ENCODE data around the gene XK. TPM values are rescaled to one million over a fixed set of nuclear protein-coding genes. Genes with fewer than 3 reads are reported as not detected.

Gene XK
- total RNA-seq, 1 donor from 2014 or later = 0.25 TPM

- no peaks in the 10 kb centered on the region for H3K36me3 Mint-ChIP-seq (ENCODE audit: low read depth, unreplicated experiment)
- FAIRE-seq (peak; percentile 37), DNase-seq (ENCODE audit: low read depth) (no peak)
- H3K27ac Mint-ChIP-seq (ENCODE audit: unreplicated experiment) = no peak overlapping the region
- Histone ChIP-seq H4K20me1 (ENCODE audit: insufficient read depth, low read length) (no peaks in the 10 kb centered on the region), H2AFZ (ENCODE audit: low read depth, low read length) (no peak overlapping the region), H3K27me3 (ENCODE audit: insufficient read depth, low read length) (no peaks in the 10 kb centered on the region), H3K79me2 (ENCODE audit: insufficient read depth, low read length) (no peaks in the 10 kb centered on the region), H3K4me3 (ENCODE audit: insufficient read depth, low read depth, low read length) (no peak overlapping the region), H3K9me3 (ENCODE audit: insufficient read depth, low read depth, low read length) (no peaks in the 10 kb centered on the region), H3K4me2 (ENCODE audit: low read length) (no peak overlapping the region), H3K27ac (ENCODE audit: low read depth, low read length) (no peak overlapping the region), H3K36me3 (ENCODE audit: insufficient read depth, low read length) (no peaks in the 10 kb centered on the region), H3K9ac (ENCODE audit: low read length) (no peak overlapping the region), H3K4me1 (ENCODE audit: insufficient read depth, low read length) (no peaks in the 10 kb centered on the region)
- H3K9me3 Mint-ChIP-seq (ENCODE audit: unreplicated experiment) = no peaks in the 10 kb centered on the region
- no peaks in the 10 kb centered on the region for H3K4me1 Mint-ChIP-seq (ENCODE audit: low read depth, unreplicated experiment)
- no peak overlapping the region for H3K4me3 Mint-ChIP-seq (ENCODE audit: unreplicated experiment)
- no peaks in the 10 kb centered on the region for H3K27me3 Mint-ChIP-seq (ENCODE audit: low read depth, unreplicated experiment)
- TF ChIP-seq CTCF (IDR thresholded peaks at IDR 0.05; ENCODE audit: insufficient read depth, low read depth, low read length) = no peak
- TF ChIP-seq EZH2 (IDR thresholded peaks at IDR 0.05; ENCODE audit: insufficient read depth, low read length) = no peak
Observed at GRCh38 chrX:37759878-37760418, 74.4 kb downstream of the XK start.

- H3K79me2 ChIP-seq (ENCODE audit: insufficient read depth, low read length) = no peaks in the 10 kb centered on the region
- H2AFZ ChIP-seq (ENCODE audit: low read depth, low read length) = no peak overlapping the region
- H3K27ac ChIP-seq (ENCODE audit: low read depth, low read length) = no peak overlapping the region
- H3K4me3 ChIP-seq (ENCODE audit: insufficient read depth, low read depth, low read length) = no peak overlapping the region
- H3K4me2 ChIP-seq (ENCODE audit: low read length) = no peak overlapping the region
- H3K27me3 Mint-ChIP-seq (ENCODE audit: low read depth, unreplicated experiment) = no peaks in the 10 kb centered on the region
- TF ChIP-seq EZH2 (IDR thresholded peaks at IDR 0.05; ENCODE audit: insufficient read depth, low read length) = no peak
- no peak for TF ChIP-seq CTCF (IDR thresholded peaks at IDR 0.05; ENCODE audit: insufficient read depth, low read depth, low read length)
- H3K9me3 ChIP-seq (ENCODE audit: insufficient read depth, low read depth, low read length) = no peaks in the 10 kb centered on the region
- H3K27me3 ChIP-seq (ENCODE audit: insufficient read depth, low read length) = no peaks in the 10 kb centered on the region
- no peaks in the 10 kb centered on the region for H3K4me1 Mint-ChIP-seq (ENCODE audit: low read depth, unreplicated experiment)
- H3K36me3 ChIP-seq (ENCODE audit: insufficient read depth, low read length) = no peaks in the 10 kb centered on the region
- H3K9me3 Mint-ChIP-seq (ENCODE audit: unreplicated experiment) = peaks cover under 1% of the 10 kb centered on the region
- no peaks in the 10 kb centered on the region for H4K20me1 ChIP-seq (ENCODE audit: insufficient read depth, low read length)
- no peaks in the 10 kb centered on the region for H3K4me1 ChIP-seq (ENCODE audit: insufficient read depth, low read length)
- no peak overlapping the region for H3K4me3 Mint-ChIP-seq (ENCODE audit: unreplicated experiment)
- H3K9ac ChIP-seq (ENCODE audit: low read length) = no peak overlapping the region
- H3K36me3 Mint-ChIP-seq (ENCODE audit: low read depth, unreplicated experiment) = no peaks in the 10 kb centered on the region
- H3K27ac Mint-ChIP-seq (ENCODE audit: unreplicated experiment) = no peak overlapping the region
- no peak for FAIRE-seq
- no peak for DNase-seq (ENCODE audit: low read depth)
Observed at GRCh38 chrX:37763400-37763799, 77.8 kb downstream of the XK start.

GRCh38 chrX:37765507-37765906, 79.9 kb downstream of the XK start:
- Mint-ChIP-seq H3K4me1 (ENCODE audit: low read depth, unreplicated experiment) (no peaks in the 10 kb centered on the region), H3K9me3 (ENCODE audit: unreplicated experiment) (peaks cover 6% of the 10 kb centered on the region), H3K27me3 (ENCODE audit: low read depth, unreplicated experiment) (no peaks in the 10 kb centered on the region), H3K27ac (ENCODE audit: unreplicated experiment) (no peak overlapping the region), H3K36me3 (ENCODE audit: low read depth, unreplicated experiment) (no peaks in the 10 kb centered on the region), H3K4me3 (ENCODE audit: unreplicated experiment) (no peak overlapping the region)
- no peak overlapping the region for H3K4me2 ChIP-seq (ENCODE audit: low read length)
- FAIRE-seq = no peak
- H3K79me2 ChIP-seq (ENCODE audit: insufficient read depth, low read length) = no peaks in the 10 kb centered on the region
- H3K9me3 ChIP-seq (ENCODE audit: insufficient read depth, low read depth, low read length) = no peaks in the 10 kb centered on the region
- TF ChIP-seq EZH2 (IDR thresholded peaks at IDR 0.05; ENCODE audit: insufficient read depth, low read length) (no peak), CTCF (IDR thresholded peaks at IDR 0.05; ENCODE audit: insufficient read depth, low read depth, low read length) (no peak)
- H4K20me1 ChIP-seq (ENCODE audit: insufficient read depth, low read length) = no peaks in the 10 kb centered on the region
- H3K36me3 ChIP-seq (ENCODE audit: insufficient read depth, low read length) = no peaks in the 10 kb centered on the region
- no peak overlapping the region for H3K4me3 ChIP-seq (ENCODE audit: insufficient read depth, low read depth, low read length)
- H3K4me1 ChIP-seq (ENCODE audit: insufficient read depth, low read length) = no peaks in the 10 kb centered on the region
- no peak overlapping the region for H2AFZ ChIP-seq (ENCODE audit: low read depth, low read length)
- no peak overlapping the region for H3K27ac ChIP-seq (ENCODE audit: low read depth, low read length)
- H3K27me3 ChIP-seq (ENCODE audit: insufficient read depth, low read length) = no peaks in the 10 kb centered on the region
- no peak for DNase-seq (ENCODE audit: low read depth)
- no peak overlapping the region for H3K9ac ChIP-seq (ENCODE audit: low read length)

Data from astrocyte (in vitro differentiated cells and primary cell).